HL-60 (cell line): ENCODE results near the gene CASTOR1.

Experiments
- SPI1 ChIP-seq: IDR thresholded peaks from 2 replicates; pipeline ENCODE4 v1.6.1; 2012; ENCODE audit warnings: low read depth, mild to moderate bottlenecking, borderline replicate concordance
- TF ChIP-seq, protein P1 (sequence below): IDR thresholded peaks from one replicate; pipeline ENCODE4 v1.5.1; 2011; ENCODE audit warnings: low read length, control low read depth, inconsistent platforms; ENCODE audit not compliant: insufficient read depth

DNA sequence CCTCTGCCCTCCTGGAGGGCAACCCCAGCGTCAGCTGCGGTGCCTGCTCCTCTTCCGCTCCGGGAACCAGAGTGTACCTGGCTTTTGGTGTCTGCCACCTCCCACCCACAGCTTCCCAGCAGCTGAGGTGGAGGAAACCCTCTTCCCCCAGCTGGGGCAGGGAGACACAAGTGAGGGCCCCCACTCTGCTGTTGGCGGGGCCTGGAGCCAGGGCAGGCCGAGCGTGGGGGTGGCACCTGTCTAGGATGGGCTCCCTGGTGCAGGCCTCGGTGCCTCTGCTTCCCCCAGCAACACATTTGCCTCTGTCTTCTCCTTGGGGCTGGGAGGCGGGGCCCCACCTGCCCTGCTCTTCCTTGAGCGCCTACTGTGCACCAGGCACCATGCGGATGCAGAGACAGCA lies 29.0 kb downstream of the CASTOR1 start:
- TF ChIP-seq, protein P1, sequence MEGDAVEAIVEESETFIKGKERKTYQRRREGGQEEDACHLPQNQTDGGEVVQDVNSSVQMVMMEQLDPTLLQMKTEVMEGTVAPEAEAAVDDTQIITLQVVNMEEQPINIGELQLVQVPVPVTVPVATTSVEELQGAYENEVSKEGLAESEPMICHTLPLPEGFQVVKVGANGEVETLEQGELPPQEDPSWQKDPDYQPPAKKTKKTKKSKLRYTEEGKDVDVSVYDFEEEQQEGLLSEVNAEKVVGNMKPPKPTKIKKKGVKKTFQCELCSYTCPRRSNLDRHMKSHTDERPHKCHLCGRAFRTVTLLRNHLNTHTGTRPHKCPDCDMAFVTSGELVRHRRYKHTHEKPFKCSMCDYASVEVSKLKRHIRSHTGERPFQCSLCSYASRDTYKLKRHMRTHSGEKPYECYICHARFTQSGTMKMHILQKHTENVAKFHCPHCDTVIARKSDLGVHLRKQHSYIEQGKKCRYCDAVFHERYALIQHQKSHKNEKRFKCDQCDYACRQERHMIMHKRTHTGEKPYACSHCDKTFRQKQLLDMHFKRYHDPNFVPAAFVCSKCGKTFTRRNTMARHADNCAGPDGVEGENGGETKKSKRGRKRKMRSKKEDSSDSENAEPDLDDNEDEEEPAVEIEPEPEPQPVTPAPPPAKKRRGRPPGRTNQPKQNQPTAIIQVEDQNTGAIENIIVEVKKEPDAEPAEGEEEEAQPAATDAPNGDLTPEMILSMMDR, result no peak
- TF ChIP-seq SPI1, result no peak
